ENCODE results near the gene GLRA3. TPM values are rescaled to one million over a fixed set of nuclear protein-coding genes. Genes with fewer than 3 reads are reported as not detected.

The GLRA3 gene
- total RNA-seq, 1 donor from 2014 or later: not detected

Other genes starting within 250 kb of the GLRA3 start
- not detected for gene ADAM29, start 89.1 kb upstream of the GLRA3 start, total RNA-seq

All from sciatic nerve (tissue), 1 donor.